Activated T-helper 1 cell treated with anti-CD3 and anti-CD28 coated beads, Interleukin-2, amount 50 U/mL, for 16 hours (primary cell): Measurements from ENCODE around the gene WDR77.

Experiments used
- DNase-seq, 2 donors: peaks; one replicate each; pipeline ENCODE4 v3.0.0-alpha.2; 2020; ENCODE audit warnings: low read depth in 1 of 2, low spot score in 1 of 2

The WDR77 gene

GRCh38 chr1:111448918-111449702 lies at the start of gene WDR77, which contains the start of gene ATP5PB:
Gene WDR77, minus strand, starts transcription at chr1:111449256. Its CDS starts 87 bp downstream, at chr1:111449169.
Gene ATP5PB, plus strand, starts transcription at chr1:111449464. Its CDS starts 78 bp downstream, at chr1:111449542.
- peak; percentile 70 to 83 for DNase-seq

- DNase-seq: no peak
These were observed 48.5 kb upstream of the WDR77 start for GRCh38 chr1:111497592-111497991.

- DNase-seq: no peak
These were observed 47.3 kb upstream of the WDR77 start for GRCh38 chr1:111496398-111496797.

GRCh38 chr1:111491070-111491469 lies 42.0 kb upstream of the WDR77 start:
- DNase-seq: no peak

- DNase-seq: no peak
These were observed 41.2 kb upstream of the WDR77 start for GRCh38 chr1:111490220-111490619.

- DNase-seq: no peak
These were observed 40.5 kb upstream of the WDR77 start for GRCh38 chr1:111489604-111490003.

GRCh38 chr1:111488669-111489068 lies 39.6 kb upstream of the WDR77 start:
- DNase-seq: no peak

GRCh38 chr1:111487133-111487532 lies 38.1 kb upstream of the WDR77 start:
- DNase-seq: no peak

GRCh38 chr1:111486431-111486830 lies 37.4 kb upstream of the WDR77 start:
- no peak for DNase-seq

GRCh38 chr1:111484391-111485026 lies 35.5 kb upstream of the WDR77 start:
- no peak for DNase-seq

GRCh38 chr1:111483876-111484275 lies 34.8 kb upstream of the WDR77 start:
- no peak for DNase-seq

GRCh38 chr1:111483166-111483565 lies 34.1 kb upstream of the WDR77 start:
- no peak for DNase-seq

- DNase-seq: peak; percentile 27 to 35
These were observed 32.5 kb upstream of the WDR77 start for GRCh38 chr1:111481387-111482221.

GRCh38 chr1:111480674-111481073 lies 31.6 kb upstream of the WDR77 start:
- no peak for DNase-seq

GRCh38 chr1:111476761-111477309 lies 27.8 kb upstream of the WDR77 start:
- DNase-seq: peak in 1 of 2 donors; percentile 13

- no peak for DNase-seq
These were observed 27.2 kb upstream of the WDR77 start for GRCh38 chr1:111476214-111476613.

GRCh38 chr1:111475701-111476100 lies 26.6 kb upstream of the WDR77 start:
- DNase-seq: no peak

GRCh38 chr1:111474521-111474920 lies 25.5 kb upstream of the WDR77 start:
- no peak for DNase-seq

GRCh38 chr1:111474106-111474505 lies 25.1 kb upstream of the WDR77 start:
- no peak for DNase-seq

- no peak for DNase-seq
These were observed 22.5 kb upstream of the WDR77 start for GRCh38 chr1:111471538-111471937.

GRCh38 chr1:111471012-111471411 lies 22.0 kb upstream of the WDR77 start:
- peak; percentile 30 to 31 for DNase-seq
